Common myeloid progenitor, CD34-positive (primary cell): ENCODE measurements around the gene IMMP2L.
A peak's percentile ranks its signal among the peaks of the same experiment; 100 is the strongest.

Source experiments
- CTCF ChIA-PET: fragments of 350-600 bp; sonication (Branson Sonifier 250); formaldehyde crosslinking; loops from one replicate; lab custom pipeline; 2021; ENCODE audit warnings: antibody characterized with exemption; lab: Charles Lee
- POLR2A ChIA-PET: fragments of 350-600 bp; sonication (Branson Sonifier 250); formaldehyde crosslinking; loops from one replicate; lab custom pipeline; 2021; ENCODE audit warnings: antibody characterized with exemption; lab: Charles Lee
- DNase-seq, 3 donors: peaks; one replicate each; pipeline versions ENCODE4 v3.0.0 to v3.0.0-alpha.2; 2013
- H3K27ac ChIP-seq, 2 experiments: 1 replicate in 1 of 2; 2 replicates in 1 of 2; pipeline ENCODE4 v1.7.0; 2013; ENCODE audit warnings: inconsistent platforms in 2 of 2, low read length in 2 of 2, mild to moderate bottlenecking in 2 of 2, low read depth in 1 of 2, moderate library complexity in 1 of 2; ENCODE audit not compliant: severe bottlenecking in 2 of 2, insufficient read depth in 1 of 2, poor library complexity in 1 of 2
- H3K27me3 ChIP-seq, 5 experiments: replicated peaks in 2 of 5; 1 replicate in 3 of 5; 2 replicates in 2 of 5; pipeline versions ENCODE4 v1.6.1 to v1.7.0; 2013; ENCODE audit warnings: low read length in 4 of 5, mild to moderate bottlenecking in 2 of 5, moderate library complexity in 2 of 5, inconsistent platforms in 1 of 5; ENCODE audit not compliant: insufficient read depth in 5 of 5, control insufficient read depth in 4 of 5
- H3K36me3 ChIP-seq, 4 experiments: 1 replicate in 2 of 4; 2 replicates in 2 of 4; pipeline versions ENCODE4 v1.6.1 to v1.7.0; 2013; ENCODE audit warnings: low read length in 3 of 4, control low read depth in 1 of 4, mild to moderate bottlenecking in 1 of 4; ENCODE audit not compliant: control insufficient read depth in 4 of 4, insufficient read depth in 4 of 4
- H3K4me1 ChIP-seq, 4 experiments: 1 replicate in 3 of 4; 2 replicates in 1 of 4; pipeline versions ENCODE4 v1.6.1 to v1.7.1; 2013; ENCODE audit warnings: low read length in 3 of 4, mild to moderate bottlenecking in 3 of 4, control low read depth in 1 of 4, inconsistent platforms in 1 of 4, moderate library complexity in 1 of 4; ENCODE audit not compliant: control insufficient read depth in 4 of 4, insufficient read depth in 4 of 4; ENCODE audit errors: control extremely low read depth in 1 of 4
- H3K4me3 ChIP-seq, 7 experiments: 1 replicate in 4 of 7; 2 replicates in 3 of 7; pipeline versions ENCODE4 v1.5.1 to v1.7.0; 2013; ENCODE audit warnings: mild to moderate bottlenecking in 7 of 7, low read length in 6 of 7, moderate library complexity in 6 of 7, inconsistent platforms in 2 of 7, low read depth in 2 of 7, control low read depth in 1 of 7; ENCODE audit not compliant: insufficient read depth in 4 of 7, control insufficient read depth in 1 of 7; ENCODE audit errors: extremely low read depth in 1 of 7
- H3K9me3 ChIP-seq, 5 experiments: 1 replicate in 4 of 5; 2 replicates in 1 of 5; pipeline versions ENCODE4 v1.6.1 to v1.7.1; 2013; ENCODE audit warnings: low read length in 4 of 5, mild to moderate bottlenecking in 2 of 5, inconsistent platforms in 1 of 5, low read depth in 1 of 5, moderate library complexity in 1 of 5; ENCODE audit not compliant: control insufficient read depth in 4 of 5, insufficient read depth in 2 of 5; ENCODE audit errors: control extremely low read depth in 1 of 5
- WGBS: methylation state at CpG from one replicate; pipeline ENCODE4 v1.1.5; 2013; ENCODE audit not compliant: insufficient coverage; 5-methylcytosine and 5-hydroxymethylcytosine counted together

Gene IMMP2L

DNA sequence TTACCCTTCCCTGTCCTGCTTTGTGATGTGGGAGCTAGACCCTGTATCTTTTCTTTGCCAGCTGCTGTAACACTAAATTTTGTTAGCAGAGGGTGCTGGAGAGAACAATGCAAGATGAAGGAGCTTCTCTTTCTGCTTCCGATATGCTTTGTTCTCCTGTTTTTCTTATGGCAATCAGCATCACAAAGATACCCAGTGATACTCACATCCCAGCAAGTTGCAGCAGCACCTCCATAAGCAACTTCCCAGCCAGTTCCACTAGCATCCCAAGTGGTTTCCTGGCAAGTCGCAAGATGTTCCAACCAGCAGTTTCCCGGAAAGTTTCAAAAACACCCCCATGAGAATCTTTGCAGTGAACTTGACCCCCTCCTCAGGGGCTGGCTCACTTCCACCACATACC lies 148.6 kb downstream of the IMMP2L start:
- H3K36me3 ChIP-seq: no peaks in the 10 kb centered on the region
- H3K27me3 ChIP-seq: no peaks in the 10 kb centered on the region
- CTCF ChIA-PET: no interaction called here
- no peak overlapping the region for H3K27ac ChIP-seq
- WGBS: 88% methylated on average over 1 of the region's 3 CpGs
- no peak overlapping the region for H3K4me3 ChIP-seq
- POLR2A ChIA-PET: no interaction called here
- peaks cover 0 to 3% (median under 1%) of the 10 kb centered on the region in 4 experiments for H3K4me1 ChIP-seq
- H3K9me3 ChIP-seq: peaks cover 0 to 3% (median 0%) of the 10 kb centered on the region in 5 experiments
- no peak for DNase-seq

DNA sequence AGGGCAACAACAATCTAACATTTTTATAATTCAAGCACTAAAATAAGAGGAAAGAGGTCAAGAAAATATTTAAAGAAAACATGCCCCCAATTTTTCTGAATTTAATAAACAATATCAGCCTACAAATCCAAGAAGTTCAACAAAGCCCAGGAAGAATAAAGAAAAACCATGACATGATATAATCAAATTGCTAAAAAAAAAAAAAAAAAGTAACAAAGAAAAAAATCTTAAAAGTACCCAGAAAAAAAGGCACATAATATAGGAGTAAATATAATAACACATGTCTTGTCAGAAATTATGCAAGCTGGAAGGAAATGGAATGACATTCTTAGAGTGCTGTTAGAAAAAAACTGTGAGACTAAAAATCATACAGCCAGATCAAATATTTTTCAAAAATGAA lies 151.4 kb downstream of the IMMP2L start:
- H3K27ac ChIP-seq: no peak overlapping the region

DNA sequence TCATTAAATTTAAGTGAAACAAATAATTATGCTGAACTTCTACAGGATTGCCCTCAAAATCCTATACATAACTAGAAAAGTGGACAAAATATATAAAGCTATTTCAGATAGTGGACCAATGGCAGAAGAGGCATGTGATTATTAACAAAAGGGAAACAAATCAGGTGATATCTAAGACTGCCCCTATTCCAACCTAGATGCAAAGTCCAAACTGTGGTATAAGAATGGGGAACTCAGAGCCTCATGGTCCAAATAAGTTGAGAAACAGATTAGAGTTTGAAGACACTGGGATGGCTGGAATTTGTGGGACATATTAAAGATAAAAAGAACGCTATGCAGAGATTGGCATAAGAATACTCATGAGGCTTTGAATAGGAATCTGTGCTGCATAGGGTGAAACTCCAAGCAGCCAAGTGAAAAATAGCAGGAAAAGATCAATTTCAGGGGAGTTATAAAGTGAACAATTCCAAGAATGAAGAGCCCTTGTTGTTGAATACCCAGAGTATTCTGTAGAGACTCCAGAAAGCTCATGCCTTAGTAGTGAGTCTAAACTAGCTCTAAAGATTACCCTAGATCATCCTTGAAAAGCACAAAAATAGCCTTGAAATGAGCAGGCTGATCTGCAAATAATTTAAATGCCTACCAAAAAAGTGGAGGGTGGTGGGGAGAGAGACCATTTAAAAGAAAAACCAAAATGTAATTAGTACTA lies 152.4 kb downstream of the IMMP2L start:
- Histone ChIP-seq H3K4me1 (peaks cover 0 to 9% (median 4%) of the 10 kb centered on the region in 4 experiments), H3K4me3 (no peak overlapping the region), H3K27ac (no peak overlapping the region), H3K27me3 (no peaks in the 10 kb centered on the region), H3K36me3 (no peaks in the 10 kb centered on the region), H3K9me3 (peaks cover 0 to 6% (median 0%) of the 10 kb centered on the region in 5 experiments)
- no peak for DNase-seq
- CTCF ChIA-PET: interaction anchor here (0.8 kb wide), 1 partner anchor 311 kb away, joined by 3 read pairs; no protein-coding TSS in a partner anchor
- POLR2A ChIA-PET: no interaction called here
- WGBS: 91% methylated on average over 1 of the region's 1 CpG

More for the DNA sequence above, 151.4 kb downstream of the IMMP2L start:
- POLR2A ChIA-PET: no interaction called here
- CTCF ChIA-PET: interaction anchor here (0.8 kb wide), 1 partner anchor 312 kb away, joined by 3 read pairs; no protein-coding TSS in a partner anchor
- Histone ChIP-seq H3K4me1 (peaks cover 0 to 9% (median 4%) of the 10 kb centered on the region in 4 experiments), H3K36me3 (no peaks in the 10 kb centered on the region), H3K27me3 (no peaks in the 10 kb centered on the region), H3K4me3 (no peak overlapping the region), H3K9me3 (peaks cover 0 to 6% (median 0%) of the 10 kb centered on the region in 5 experiments)
- DNase-seq: no peak

DNA sequence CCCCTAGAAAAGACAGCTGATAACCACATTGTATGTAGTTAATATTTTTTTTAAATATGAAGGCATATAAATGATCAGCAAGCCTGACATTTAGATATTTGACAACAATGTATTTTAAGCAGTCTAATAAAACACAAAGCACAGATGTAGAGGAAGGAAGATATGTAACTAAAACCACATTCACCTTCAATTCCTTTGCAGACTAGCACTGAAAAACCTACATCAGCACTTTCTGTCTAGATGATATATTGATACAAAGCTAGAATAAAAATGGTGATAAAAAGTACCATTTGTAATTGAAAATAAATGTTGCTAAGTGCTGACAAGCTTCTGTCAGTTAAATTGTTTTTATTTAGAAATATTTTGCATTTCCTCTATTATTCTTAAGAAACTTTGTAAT lies 153.6 kb downstream of the IMMP2L start:
- H3K9me3 ChIP-seq: peaks cover 0 to 6% (median 0%) of the 10 kb centered on the region in 5 experiments
- peak overlapping the region in 1 of 2 experiments; percentile 51 for H3K27ac ChIP-seq
- CTCF ChIA-PET: no interaction called here
- H3K27me3 ChIP-seq: no peaks in the 10 kb centered on the region
- peak in 2 of 3 donors; percentile 44 to 63 for DNase-seq
- H3K4me1 ChIP-seq: peaks cover 0 to 9% (median 4%) of the 10 kb centered on the region in 4 experiments
- H3K4me3 ChIP-seq: no peak overlapping the region
- POLR2A ChIA-PET: no interaction called here
- no peaks in the 10 kb centered on the region for H3K36me3 ChIP-seq

DNA sequence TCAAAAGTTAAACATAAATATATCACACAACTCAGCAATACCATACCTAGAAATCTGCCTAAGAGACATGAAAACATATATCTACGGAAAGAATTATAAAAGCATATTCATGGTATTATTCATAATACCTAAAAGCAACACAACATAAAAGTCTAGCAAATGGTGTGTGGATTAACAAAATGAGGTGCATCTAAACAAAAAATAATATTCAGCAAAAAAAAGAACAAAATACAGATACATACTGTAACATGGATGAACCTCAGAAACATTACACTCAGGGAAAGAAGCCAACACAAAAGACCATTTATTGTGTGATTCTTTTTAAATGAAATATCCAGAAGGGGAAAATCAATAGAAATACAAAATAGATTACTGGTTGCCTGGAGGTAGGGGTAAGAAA lies 155.0 kb downstream of the IMMP2L start:
- CTCF ChIA-PET: no interaction called here
- Histone ChIP-seq H3K36me3 (no peaks in the 10 kb centered on the region), H3K27me3 (no peaks in the 10 kb centered on the region), H3K27ac (no peak overlapping the region), H3K4me3 (no peak overlapping the region), H3K4me1 (peaks cover 0 to 9% (median 4%) of the 10 kb centered on the region in 4 experiments), H3K9me3 (peaks cover 0 to 6% (median 0%) of the 10 kb centered on the region in 5 experiments)
- WGBS: no CpG with 5 or more reads among the region's 1 CpG
- DNase-seq: no peak
- POLR2A ChIA-PET: no interaction called here

DNA sequence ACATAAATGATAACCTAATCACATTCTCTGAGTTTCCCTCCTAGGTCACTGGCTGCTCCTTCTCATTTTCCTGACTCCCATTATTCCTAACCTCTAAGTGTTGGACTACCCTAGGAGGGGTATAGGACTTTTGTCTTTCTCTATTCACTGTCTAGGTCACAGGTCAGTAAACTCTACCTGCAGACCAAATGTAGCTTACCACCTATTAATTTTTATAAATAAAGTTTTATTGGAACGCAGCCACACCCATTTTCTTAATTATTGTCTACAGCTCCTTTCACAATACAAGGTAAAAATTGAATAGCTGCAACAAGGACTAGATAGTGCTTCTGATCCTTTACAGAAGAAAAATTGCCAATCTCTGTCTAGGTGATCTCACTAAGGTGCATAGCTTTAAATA lies 156.7 kb downstream of the IMMP2L start:
- peaks cover 0 to 6% (median 0%) of the 10 kb centered on the region in 5 experiments for H3K9me3 ChIP-seq
- no peak overlapping the region for H3K27ac ChIP-seq
- POLR2A ChIA-PET: no interaction called here
- H3K36me3 ChIP-seq: no peaks in the 10 kb centered on the region
- H3K4me3 ChIP-seq: no peak overlapping the region
- H3K4me1 ChIP-seq: peaks cover 0 to 9% (median 4%) of the 10 kb centered on the region in 4 experiments
- WGBS: 100% methylated on average over 1 of the region's 1 CpG
- CTCF ChIA-PET: interaction anchor here (1.0 kb wide), 1 partner anchor 13 kb away, joined by 3 read pairs; no protein-coding TSS in a partner anchor
- no peak for DNase-seq
- H3K27me3 ChIP-seq: no peaks in the 10 kb centered on the region

GRCh38 chr7:111401516-111401915 lies 160.8 kb downstream of the IMMP2L start:
- no peak for DNase-seq
- WGBS: 100% methylated on average over 1 of the region's 3 CpGs
- Histone ChIP-seq H3K4me1 (no peaks in the 10 kb centered on the region), H3K4me3 (no peak overlapping the region), H3K36me3 (no peaks in the 10 kb centered on the region), H3K27me3 (no peaks in the 10 kb centered on the region), H3K9me3 (peaks cover 0 to 6% (median 0%) of the 10 kb centered on the region in 5 experiments), H3K27ac (no peak overlapping the region)
- CTCF ChIA-PET: no interaction called here
- POLR2A ChIA-PET: no interaction called here
